GM18499 (cell line): ENCODE data around the gene SPDYE18.
"Not testable (repeated sequence)": the region's sequence is repeated elsewhere in the genome, so short reads cannot be mapped to it uniquely, and the experiment has no call there.

Experiments
- ATAC-seq: cut with Tn5 transposase; IDR thresholded peaks from one replicate; pipeline ENCODE4 v1.9.1; 2021; ENCODE audit warnings: moderate number of reproducible peaks; ENCODE audit not compliant: insufficient read depth, unreplicated experiment

Gene SPDYE18

GRCh38 chr7:77006127-77007110, 55.9 kb downstream of the SPDYE18 start:
- not testable (repeated sequence) for ATAC-seq

- ATAC-seq = not testable (repeated sequence)
Observed at GRCh38 chr7:77005461-77006057, 56.8 kb downstream of the SPDYE18 start.

- ATAC-seq = not testable (repeated sequence)
Observed at GRCh38 chr7:77004151-77004550, 58.2 kb downstream of the SPDYE18 start.

- not testable (repeated sequence) for ATAC-seq
Observed at GRCh38 chr7:77003241-77003640, 59.1 kb downstream of the SPDYE18 start.

GRCh38 chr7:77002678-77003233, 59.6 kb downstream of the SPDYE18 start:
- not testable (repeated sequence) for ATAC-seq

GRCh38 chr7:77002104-77002503, 60.3 kb downstream of the SPDYE18 start:
- not testable (repeated sequence) for ATAC-seq
